Mesenchymal stem cell (in vitro differentiated cells and primary cell): ENCODE measurements around the gene ASXL2.

ENCODE experiments used
- DNase-seq: peaks from one replicate; pipeline ENCODE4 v3.0.0-alpha.2; 2013
- H2AFZ ChIP-seq: one replicate; pipeline ENCODE4 v1.6.1; 2013; ENCODE audit warnings: low read depth, mild to moderate bottlenecking, control low read depth, inconsistent platforms, low read length, moderate library complexity
- H2AK5ac ChIP-seq: 2 replicates; pipeline ENCODE4 v1.6.1; 2013; ENCODE audit warnings: low read length, moderate library complexity, mild to moderate bottlenecking, inconsistent platforms; ENCODE audit not compliant: severe bottlenecking
- H2BK120ac ChIP-seq: one replicate; pipeline ENCODE4 v1.6.1; 2013; ENCODE audit warnings: low read depth, mild to moderate bottlenecking, inconsistent platforms, low read length, moderate library complexity
- H2BK12ac ChIP-seq, 2 experiments: one replicate each; pipeline ENCODE4 v1.6.1; 2013; ENCODE audit warnings: inconsistent platforms in 2 of 2, low read length in 2 of 2, mild to moderate bottlenecking in 2 of 2, moderate library complexity in 2 of 2, control low read depth in 1 of 2
- H2BK15ac ChIP-seq: one replicate; pipeline ENCODE4 v1.6.1; 2013; ENCODE audit warnings: mild to moderate bottlenecking, low read depth, inconsistent platforms; ENCODE audit not compliant: poor library complexity, severe bottlenecking
- H2BK5ac ChIP-seq: 2 replicates; pipeline ENCODE4 v1.6.1; 2013; ENCODE audit warnings: low read depth, mild to moderate bottlenecking, low read length, control low read depth, inconsistent platforms; ENCODE audit not compliant: poor library complexity, severe bottlenecking
- H3K14ac ChIP-seq, 2 experiments: one replicate each; pipeline ENCODE4 v1.6.1; 2013; ENCODE audit warnings: inconsistent platforms in 2 of 2, low read length in 2 of 2, control low read depth in 1 of 2, mild to moderate bottlenecking in 1 of 2, moderate library complexity in 1 of 2
- H3K18ac ChIP-seq, 2 experiments: one replicate each; pipeline ENCODE4 v1.6.1; 2013; ENCODE audit warnings: inconsistent platforms in 2 of 2, low read length in 2 of 2, control low read depth in 1 of 2, low read depth in 1 of 2, mild to moderate bottlenecking in 1 of 2
- H3K23ac ChIP-seq, 2 experiments: one replicate each; pipeline ENCODE4 v1.6.1; 2013; ENCODE audit warnings: inconsistent platforms in 2 of 2, low read length in 2 of 2, mild to moderate bottlenecking in 2 of 2, moderate library complexity in 2 of 2, control low read depth in 1 of 2
- H3K27ac ChIP-seq: 2 replicates; pipeline ENCODE4 v1.5.1; 2013; ENCODE audit warnings: mild to moderate bottlenecking, moderate library complexity, low read length, control low read depth, inconsistent platforms; ENCODE audit not compliant: poor library complexity, severe bottlenecking
- H3K27me3 ChIP-seq, 2 experiments: 2 replicates each; pipeline versions ENCODE4 v1.6.1 to v1.7.0; 2013; ENCODE audit warnings: low read length in 2 of 2, mild to moderate bottlenecking in 2 of 2, moderate library complexity in 2 of 2, control low read depth in 1 of 2, inconsistent platforms in 1 of 2; ENCODE audit not compliant: control insufficient read depth in 1 of 2, insufficient read depth in 1 of 2
- H3K36me3 ChIP-seq, 2 experiments: 2 replicates each; pipeline versions ENCODE4 v1.6.1 to v1.7.0; 2013; ENCODE audit warnings: low read length in 2 of 2, control low read depth in 1 of 2, inconsistent platforms in 1 of 2, low read depth in 1 of 2, mild to moderate bottlenecking in 1 of 2; ENCODE audit not compliant: insufficient read depth in 2 of 2, control insufficient read depth in 1 of 2
- H3K4ac ChIP-seq, 2 experiments: one replicate each; pipeline ENCODE4 v1.6.1; 2013; ENCODE audit warnings: inconsistent platforms in 2 of 2, low read length in 2 of 2, mild to moderate bottlenecking in 2 of 2, moderate library complexity in 2 of 2, control low read depth in 1 of 2, low read depth in 1 of 2
- H3K4me1 ChIP-seq: 2 replicates; pipeline ENCODE4 v1.6.1; 2013; ENCODE audit warnings: low read depth, low read length, control low read depth; ENCODE audit not compliant: control insufficient read depth, insufficient read depth
- H3K4me2 ChIP-seq: 2 replicates; pipeline ENCODE4 v1.6.1; 2013; ENCODE audit warnings: low read length, mild to moderate bottlenecking, inconsistent platforms; ENCODE audit not compliant: poor library complexity, severe bottlenecking
- H3K4me3 ChIP-seq, 2 experiments: 2 replicates each; pipeline versions ENCODE4 v1.5.1 to v1.7.0; 2013; ENCODE audit warnings: low read length in 2 of 2, mild to moderate bottlenecking in 2 of 2, control low read depth in 1 of 2, low read depth in 1 of 2; ENCODE audit not compliant: insufficient read depth in 1 of 2
- H3K79me1 ChIP-seq: replicated peaks from 2 replicates; pipeline ENCODE4 v1.6.1; 2013; ENCODE audit warnings: mild to moderate bottlenecking, control low read depth, low read length, inconsistent platforms; ENCODE audit not compliant: poor library complexity, severe bottlenecking
- H3K9ac ChIP-seq: 2 replicates; pipeline ENCODE4 v1.7.0; 2013; ENCODE audit warnings: mild to moderate bottlenecking, low read length, moderate library complexity
- H3K9me3 ChIP-seq: 2 replicates; pipeline ENCODE4 v1.7.0; 2013; ENCODE audit warnings: mild to moderate bottlenecking, low read length; ENCODE audit not compliant: control insufficient read depth
- H4K8ac ChIP-seq: one replicate; pipeline ENCODE4 v1.6.1; 2013; ENCODE audit warnings: inconsistent platforms, mild to moderate bottlenecking, low read length, moderate library complexity
- H4K91ac ChIP-seq: one replicate; pipeline ENCODE4 v1.6.1; 2013; ENCODE audit warnings: mild to moderate bottlenecking, low read length, inconsistent platforms
- WGBS: methylation state at CpG from one replicate; pipeline ENCODE4 v1.1.7; 2013; ENCODE audit warnings: mixed read lengths; 5-methylcytosine and 5-hydroxymethylcytosine counted together

The ASXL2 gene

GRCh38 chr2:25881764-25882163 lies 3.5 kb upstream of the ASXL2 start:
- Histone ChIP-seq H3K4me2 (no peak overlapping the region), H2BK15ac (no peak overlapping the region), H4K8ac (no peak overlapping the region), H3K9me3 (no peaks in the 10 kb centered on the region), H2AK5ac (no peak overlapping the region), H3K14ac (no peak overlapping the region), H2BK120ac (no peak overlapping the region), H3K79me1 (no peaks in the 10 kb centered on the region), H2BK5ac (no peak overlapping the region), H3K18ac (no peak overlapping the region), H3K4ac (no peak overlapping the region), H3K36me3 (no peaks in the 10 kb centered on the region), H2BK12ac (no peak overlapping the region), H2AFZ (no peak overlapping the region), H3K23ac (no peak overlapping the region), H3K4me3 (no peak overlapping the region), H3K4me1 (no peaks in the 10 kb centered on the region), H4K91ac (no peak overlapping the region), H3K27ac (no peak overlapping the region), H3K9ac (no peak overlapping the region), H3K27me3 (no peaks in the 10 kb centered on the region)
- WGBS, result 59% methylated on average over 3 of the region's 4 CpGs
- no peak for DNase-seq

- peaks cover 0 to 2% of the 10 kb centered on the region in 2 experiments for H3K36me3 ChIP-seq
- no peak overlapping the region for H2BK12ac ChIP-seq
- H2BK120ac ChIP-seq, result no peak overlapping the region
- peak overlapping the region; percentile 97 for H3K27ac ChIP-seq
- peak overlapping the region in 1 of 2 experiments; percentile 72 for H3K4me3 ChIP-seq
- H3K23ac ChIP-seq, result no peak overlapping the region
- no peaks in the 10 kb centered on the region for H3K9me3 ChIP-seq
- no peak overlapping the region for H3K14ac ChIP-seq
- H2BK15ac ChIP-seq, result no peak overlapping the region
- no peak overlapping the region for H2AK5ac ChIP-seq
- peak overlapping the region in 1 of 2 experiments; percentile 17 for H3K4ac ChIP-seq
- peak overlapping the region; percentile 74 for H2AFZ ChIP-seq
- H4K8ac ChIP-seq, result no peak overlapping the region
- peak overlapping the region; percentile 73 for H3K4me2 ChIP-seq
- peak overlapping the region; percentile 79 for H3K9ac ChIP-seq
- DNase-seq, result peak; percentile 85
- H3K4me1 ChIP-seq, result peaks cover 2% of the 10 kb centered on the region
- H2BK5ac ChIP-seq, result no peak overlapping the region
- H3K18ac ChIP-seq, result no peak overlapping the region
- H3K79me1 ChIP-seq, result no peaks in the 10 kb centered on the region
- H4K91ac ChIP-seq, result no peak overlapping the region
- 27% methylated on average over 2 of the region's 5 CpGs for WGBS
- H3K27me3 ChIP-seq, result no peaks in the 10 kb centered on the region
These were observed 945 bp upstream of the ASXL2 start for GRCh38 chr2:25879133-25879730.

GRCh38 chr2:25877431-25878360 lies 591 bp downstream of the ASXL2 start:
- Histone ChIP-seq H3K4me2 (peak overlapping the region; percentile 76), H2BK12ac (peak overlapping the region in 1 of 2 experiments; percentile 73), H4K91ac (peak overlapping the region; percentile 98), H2BK15ac (peak overlapping the region; percentile 98), H2AK5ac (no peak overlapping the region), H2BK120ac (peak overlapping the region; percentile 92), H3K27ac (peak overlapping the region; percentile 96), H3K27me3 (no peaks in the 10 kb centered on the region), H3K4me3 (peak overlapping the region; percentile 89 to 90), H2BK5ac (peak overlapping the region; percentile 98), H3K4ac (peak overlapping the region; percentile 95 to 98), H4K8ac (peak overlapping the region; percentile 95), H3K14ac (peak overlapping the region; percentile 89 to 95), H3K23ac (peak overlapping the region in 1 of 2 experiments; percentile 66), H3K4me1 (peaks cover 6% of the 10 kb centered on the region), H3K9me3 (no peaks in the 10 kb centered on the region), H3K9ac (peak overlapping the region; percentile 99), H3K36me3 (peaks cover 0 to 6% of the 10 kb centered on the region in 2 experiments), H3K79me1 (peaks cover 3% of the 10 kb centered on the region), H3K18ac (peak overlapping the region; percentile 88 to 89), H2AFZ (peak overlapping the region; percentile 43)
- WGBS, result under 1% methylated on average over 55 of the region's 64 CpGs
- DNase-seq, result peak; percentile 86

- H3K4ac ChIP-seq, result no peak overlapping the region
- H2BK120ac ChIP-seq, result no peak overlapping the region
- H4K8ac ChIP-seq, result no peak overlapping the region
- H3K79me1 ChIP-seq, result peaks cover 14% of the 10 kb centered on the region
- no peak overlapping the region for H3K4me2 ChIP-seq
- H3K27me3 ChIP-seq, result no peaks in the 10 kb centered on the region
- no peaks in the 10 kb centered on the region for H3K9me3 ChIP-seq
- H2BK12ac ChIP-seq, result no peak overlapping the region
- H2BK15ac ChIP-seq, result no peak overlapping the region
- no peak overlapping the region for H4K91ac ChIP-seq
- H2BK5ac ChIP-seq, result no peak overlapping the region
- peaks cover 9 to 15% of the 10 kb centered on the region in 2 experiments for H3K36me3 ChIP-seq
- H2AFZ ChIP-seq, result no peak overlapping the region
- no peak overlapping the region for H3K9ac ChIP-seq
- H3K14ac ChIP-seq, result no peak overlapping the region
- H3K4me1 ChIP-seq, result peaks cover 7% of the 10 kb centered on the region
- H3K4me3 ChIP-seq, result no peak overlapping the region
- no peak overlapping the region for H3K18ac ChIP-seq
- no peak overlapping the region for H3K27ac ChIP-seq
- no peak for DNase-seq
- WGBS, result 100% methylated on average over 3 of the region's 5 CpGs
- no peak overlapping the region for H3K23ac ChIP-seq
- H2AK5ac ChIP-seq, result no peak overlapping the region
These were observed 6.2 kb downstream of the ASXL2 start for GRCh38 chr2:25872134-25872533.
